ENCODE data around the gene STRADA.

DNA sequence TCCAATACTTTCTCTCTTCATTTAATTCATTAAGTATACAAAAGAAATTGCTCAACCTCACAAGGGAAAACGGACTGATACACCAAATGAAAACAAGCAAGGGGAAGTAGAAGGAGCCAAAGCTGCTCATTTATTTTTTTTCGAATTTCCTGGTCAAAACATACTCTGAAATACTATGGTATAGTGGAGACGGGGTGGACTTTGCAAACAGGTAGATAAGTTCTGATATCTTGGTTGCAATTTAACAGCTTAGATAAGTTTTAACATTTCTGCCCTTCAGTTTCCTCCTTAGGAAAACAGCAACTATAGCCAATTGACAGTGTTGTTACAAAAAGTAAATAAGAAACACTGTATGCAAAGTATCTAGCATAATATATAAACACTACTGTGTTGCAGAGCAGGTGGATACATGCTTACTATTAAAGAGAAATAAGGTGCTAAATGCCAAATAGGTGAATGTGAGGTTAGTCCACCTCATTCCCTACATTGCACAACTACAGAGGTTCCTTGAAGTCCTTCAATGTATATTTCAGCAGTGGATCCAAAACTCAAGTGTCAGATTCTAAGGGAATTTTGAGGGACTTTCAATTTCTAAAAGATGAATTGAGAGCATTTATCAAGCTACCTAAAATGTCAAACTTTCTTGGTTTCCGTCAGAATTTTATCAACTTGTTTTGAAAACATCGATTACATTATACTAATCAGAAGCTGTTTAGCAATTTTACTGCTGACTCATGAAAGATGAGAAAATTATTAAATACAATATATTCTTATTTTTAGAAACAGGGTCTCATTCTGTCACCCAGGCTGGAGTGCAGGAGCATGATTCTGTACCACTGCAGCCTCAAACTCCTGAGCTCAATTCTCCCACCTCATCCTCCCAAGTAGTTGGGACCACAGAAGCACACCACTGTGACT lies 20.8 kb upstream of the STRADA start:
- no peak for TF ChIP-seq FOXP2 (optimal IDR thresholded peaks at IDR 0.05; ENCODE audit: borderline replicate concordance, extremely low read depth, extremely low read length, insufficient read depth)
- TF ChIP-seq POLR2AphosphoS5 (IDR thresholded peaks at IDR 0.05; ENCODE audit: low read depth, low read length): no peak

Measured in PFSK-1 (cell line).